Superior temporal gyrus (tissue), 1 donor: ENCODE measurements around the gene OSGEP.
A peak's percentile ranks its signal among the peaks of the same experiment; 100 is the strongest.

Experiments used
- DNase-seq: peaks from one replicate; pipeline ENCODE4 v3.0.0-alpha.2; 2016; ENCODE audit errors: extremely low spot score

The OSGEP gene

GRCh38 chr14:20454516-20455354 lies at the start of gene OSGEP, which contains the start of gene APEX1:
TSS of gene OSGEP (minus strand) at chr14:20454812. CDS start at chr14:20454683, 129 bp downstream.
TSS of gene APEX1 (plus strand) at chr14:20455226. CDS start at chr14:20455646, 420 bp downstream.
- DNase-seq, result peak; percentile 100

- DNase-seq, result no peak
Measured at GRCh38 chr14:20503898-20504297, 49.3 kb upstream of the OSGEP start.

- DNase-seq, result no peak
Measured at GRCh38 chr14:20501346-20501745, 46.7 kb upstream of the OSGEP start.

DNA sequence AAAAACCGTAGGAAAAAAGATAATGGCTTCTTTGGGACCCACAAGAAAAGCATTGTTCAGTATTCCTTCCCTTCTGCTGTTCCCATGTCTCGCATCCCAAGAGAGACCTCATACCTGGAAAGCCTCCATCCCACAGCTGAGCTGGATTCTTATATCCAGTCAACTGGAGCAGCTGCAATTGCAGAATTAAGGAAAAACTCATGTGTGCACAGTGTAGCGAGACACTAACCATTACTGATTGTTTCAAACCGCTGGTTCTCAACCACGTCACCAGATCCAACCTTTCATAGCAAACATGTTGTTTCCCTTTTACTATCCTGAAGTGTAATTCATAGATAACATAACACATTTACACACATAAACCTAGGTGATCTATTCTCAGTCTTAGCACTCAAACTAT lies 45.3 kb upstream of the OSGEP start:
- DNase-seq, result no peak

DNA sequence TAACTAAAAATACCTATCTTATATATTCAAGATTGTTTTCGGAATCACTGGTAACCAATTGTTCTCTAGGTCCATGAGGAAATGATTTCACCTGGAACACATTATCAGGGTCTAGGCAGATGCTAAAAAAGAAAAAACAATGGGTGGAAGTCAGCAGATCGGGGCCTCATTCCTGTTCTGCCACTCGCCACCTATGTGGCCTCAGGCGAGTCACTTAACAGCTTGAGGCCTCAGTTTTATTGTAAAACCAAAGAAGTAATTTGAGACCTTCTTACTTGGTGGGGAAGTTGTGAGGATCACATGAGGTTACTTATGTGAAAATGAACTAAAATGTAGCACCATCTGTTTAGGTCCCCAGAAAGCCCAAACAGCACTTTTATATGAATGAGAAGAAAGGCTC lies 44.5 kb upstream of the OSGEP start:
- no peak for DNase-seq

GRCh38 chr14:20498622-20499021 lies 44.0 kb upstream of the OSGEP start:
- no peak for DNase-seq

DNA sequence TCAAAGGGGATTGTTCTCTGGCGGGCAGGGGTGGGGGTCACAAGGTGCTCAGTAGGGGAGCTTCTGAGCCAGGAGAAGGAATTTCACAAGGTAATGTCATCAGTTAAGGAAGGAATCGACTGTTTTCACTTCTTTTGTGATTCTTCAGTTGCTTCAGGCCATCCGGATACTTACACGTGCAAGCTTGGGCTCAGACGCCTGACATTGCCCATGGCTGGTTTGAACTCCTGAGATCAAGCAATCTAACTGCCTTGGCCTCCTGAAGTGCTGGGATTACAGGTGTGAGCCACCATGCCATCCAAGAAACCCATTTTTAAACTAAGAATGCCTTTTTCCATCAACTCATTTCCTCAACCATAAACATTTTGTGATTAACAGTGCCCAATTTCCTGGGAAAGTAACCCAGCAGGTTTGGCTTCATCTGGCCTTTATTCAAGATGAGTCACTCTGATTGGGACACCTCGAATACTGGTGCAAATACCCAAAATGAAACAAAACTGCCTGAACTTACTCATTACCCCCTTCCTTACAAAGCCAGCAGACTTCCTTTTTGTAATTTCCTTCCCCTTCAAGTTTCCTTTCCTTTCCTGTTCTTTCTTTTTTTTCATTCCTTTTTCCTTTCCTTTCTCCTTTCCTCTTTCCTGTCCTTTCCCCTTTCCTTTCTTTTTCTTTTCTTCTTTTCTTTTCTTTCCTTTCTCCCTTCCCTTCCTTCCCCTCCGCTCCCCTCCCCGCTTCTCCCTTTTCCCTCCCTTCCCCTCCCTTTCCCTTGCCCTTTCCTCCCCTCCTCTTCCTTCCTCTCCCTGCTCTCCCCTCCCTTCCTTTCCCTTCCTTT lies 40.5 kb upstream of the OSGEP start:
- no peak for DNase-seq

DNA sequence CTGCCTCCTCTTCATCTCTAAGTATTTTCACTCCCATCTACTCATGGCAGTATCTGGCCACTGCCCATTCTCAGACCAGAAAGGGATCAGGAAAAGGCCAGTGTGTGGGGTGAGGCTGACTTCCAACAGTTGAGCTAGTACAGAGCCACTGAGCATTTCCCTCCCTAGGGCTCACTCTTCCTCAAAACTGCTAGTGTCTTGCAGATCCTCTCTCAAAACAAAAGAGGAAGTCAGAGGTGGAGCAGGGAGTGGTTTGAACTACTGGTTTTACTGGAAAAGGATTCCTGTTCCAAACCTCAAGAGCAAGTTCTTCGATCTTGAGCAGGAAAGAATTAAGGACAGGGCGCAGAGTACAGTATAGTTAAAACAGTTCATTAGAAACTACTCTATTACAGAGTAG lies 39.0 kb upstream of the OSGEP start:
- peak; percentile 9 for DNase-seq

DNA sequence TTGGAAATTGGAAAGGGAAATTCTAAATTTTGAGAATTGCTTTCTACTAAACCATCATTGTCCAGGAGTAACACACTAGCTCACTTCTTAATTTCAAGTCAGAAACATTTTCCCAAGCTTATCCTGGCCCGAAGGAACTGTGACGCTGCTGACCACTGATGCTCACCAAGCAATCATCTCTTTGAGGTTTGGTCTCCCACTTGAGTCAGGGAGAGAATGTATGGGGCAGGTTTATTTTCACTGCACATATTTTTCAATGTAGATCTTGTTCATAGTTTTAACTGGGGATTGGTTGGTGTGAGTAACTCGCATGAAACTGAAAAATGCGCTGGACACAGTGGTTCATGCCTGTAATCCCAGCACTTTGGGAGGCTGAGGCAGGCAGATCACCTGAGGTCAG lies 37.9 kb upstream of the OSGEP start:
- no peak for DNase-seq

DNA sequence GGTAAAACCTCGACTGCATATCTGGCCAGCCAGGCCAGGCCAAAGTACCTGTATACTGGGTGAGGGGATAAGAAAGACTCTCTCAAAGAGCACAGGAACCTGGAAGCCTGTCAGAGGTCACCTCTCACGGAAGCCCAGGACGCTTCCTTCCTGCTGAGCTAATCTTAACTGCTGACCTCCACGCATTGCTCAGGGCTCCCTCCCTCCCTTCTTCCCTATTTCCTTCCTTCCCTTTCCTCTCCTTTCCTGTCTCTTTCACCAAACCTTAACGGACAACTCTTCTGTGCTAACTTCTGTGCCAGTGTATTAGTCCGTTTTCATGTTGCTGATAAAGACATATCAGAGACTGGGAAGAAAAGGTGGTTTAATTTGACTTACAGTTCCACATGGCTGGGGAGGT lies 36.0 kb upstream of the OSGEP start:
- no peak for DNase-seq

DNA sequence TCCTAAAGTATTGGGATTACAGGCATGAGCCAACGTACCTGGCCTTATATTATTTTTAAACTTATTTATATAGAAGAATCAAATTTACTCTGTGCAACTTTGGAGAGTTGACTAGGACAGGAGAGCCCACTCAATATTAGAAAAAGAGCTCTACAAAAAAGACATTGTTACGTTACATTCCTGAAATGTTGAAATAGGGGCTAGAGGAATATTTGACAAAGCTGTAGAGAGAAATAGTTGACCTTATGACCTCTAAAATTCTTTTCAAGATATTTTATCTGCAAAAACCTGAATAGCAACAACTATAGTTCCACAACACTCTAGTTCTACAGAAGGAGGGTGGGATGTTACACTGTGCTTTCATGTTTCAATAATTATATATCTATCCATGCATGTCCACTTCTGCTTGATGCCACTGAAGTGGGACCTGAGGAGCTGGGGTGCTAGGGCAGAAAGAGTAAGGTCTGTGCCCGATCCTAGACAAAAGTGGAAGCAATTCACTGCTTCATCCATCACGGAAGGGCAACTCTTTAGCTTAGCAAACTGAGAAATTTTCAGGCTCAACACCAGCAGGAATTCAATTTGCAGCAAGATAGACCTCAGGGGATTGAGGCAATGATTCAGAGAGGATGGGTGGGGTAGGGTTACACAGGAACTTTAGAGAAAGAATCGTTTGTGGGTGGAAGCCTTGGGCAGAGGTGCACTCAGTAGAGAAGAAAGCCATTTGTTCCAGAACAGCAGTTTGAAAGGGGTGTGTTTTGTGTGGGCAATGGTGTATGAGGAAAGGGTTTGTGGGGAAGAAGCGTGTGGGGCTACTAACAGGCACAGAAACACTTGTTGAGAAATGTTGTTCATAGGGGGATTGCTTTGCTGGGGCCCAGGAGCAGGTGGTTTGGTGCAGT lies 34.7 kb upstream of the OSGEP start:
- no peak for DNase-seq

DNA sequence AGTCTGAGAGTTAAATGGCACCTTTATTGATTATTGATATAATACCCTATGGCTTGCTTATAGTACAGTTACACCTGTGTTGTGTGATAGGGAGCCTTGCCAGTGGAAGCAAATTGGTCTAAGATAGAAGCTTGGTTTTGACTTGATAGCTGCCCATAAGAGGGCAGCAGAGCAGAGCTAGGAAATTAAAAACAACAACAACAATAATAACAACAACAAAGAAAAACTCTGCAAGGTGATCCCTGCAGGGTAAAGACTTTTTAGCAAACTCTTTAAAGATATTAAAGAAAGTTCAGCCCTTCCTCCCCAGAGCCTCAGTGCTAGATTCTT lies 32.7 kb upstream of the OSGEP start:
- DNase-seq, result no peak

GRCh38 chr14:20486684-20487395 lies 32.2 kb upstream of the OSGEP start:
- DNase-seq, result no peak

GRCh38 chr14:20485900-20486299 lies 31.3 kb upstream of the OSGEP start:
- DNase-seq, result no peak

DNA sequence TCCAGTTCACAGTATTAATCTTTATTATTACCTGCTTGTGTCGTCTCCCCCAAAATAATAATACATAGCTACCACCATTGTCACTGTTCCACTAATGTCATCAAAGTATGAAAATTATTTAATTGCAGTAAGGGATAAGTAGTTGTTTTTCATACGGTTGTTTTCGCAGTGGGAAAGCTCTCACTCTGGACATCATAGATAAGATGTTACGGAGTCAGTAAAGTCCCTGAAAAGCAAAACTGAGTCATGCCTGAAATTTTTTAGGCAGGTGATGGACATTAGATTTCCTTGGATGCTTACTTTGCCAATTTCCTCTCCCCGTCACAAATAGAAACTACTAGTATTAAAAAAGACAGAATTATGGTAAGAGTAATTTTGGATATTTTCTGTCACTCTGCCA lies 27.8 kb upstream of the OSGEP start:
- no peak for DNase-seq

- DNase-seq, result no peak
Measured at GRCh38 chr14:20478894-20479293, 24.3 kb upstream of the OSGEP start.

GRCh38 chr14:20477211-20477876 lies 22.7 kb upstream of the OSGEP start:
- DNase-seq, result peak; percentile 21

GRCh38 chr14:20476776-20477175 lies 22.2 kb upstream of the OSGEP start:
- no peak for DNase-seq

- DNase-seq, result no peak
Measured at GRCh38 chr14:20472536-20473169, 18.0 kb upstream of the OSGEP start.

- no peak for DNase-seq
Measured at GRCh38 chr14:20470603-20470901, 15.9 kb upstream of the OSGEP start.
